ENCODE measurements around the gene NT5C3A.
"Not testable (repeated sequence)": the region's sequence is repeated elsewhere in the genome, so short reads cannot be mapped to it uniquely, and the experiment has no call there.

The NT5C3A gene

DNA sequence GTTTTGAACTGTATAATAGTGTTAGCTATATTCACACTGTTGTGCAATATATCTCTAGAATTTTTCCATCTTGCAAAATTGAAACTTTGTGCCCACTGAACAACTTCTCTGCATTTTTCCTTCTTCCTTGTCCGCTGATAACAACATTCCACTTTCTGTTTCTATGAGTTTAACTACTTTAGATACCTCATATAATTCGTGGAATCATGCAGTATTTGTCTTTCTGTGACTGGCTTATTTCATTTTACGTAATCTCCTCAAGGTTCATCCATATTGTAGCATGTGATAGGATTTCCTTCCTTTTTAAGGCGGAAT lies 95.4 kb downstream of the NT5C3A start:
- H3K27ac ChIP-seq (ENCODE audit: extremely low read depth, low read depth, low read length); H3K4me3 ChIP-seq (ENCODE audit: low read depth, low read length); H3K9me3 ChIP-seq (ENCODE audit: control insufficient read depth, insufficient read depth, low read depth, low read length); H3K36me3 ChIP-seq (ENCODE audit: control insufficient read depth in 2 of 2, insufficient read depth in 1 of 2, low read length in 2 of 2); CTCF ChIA-PET; POLR2A ChIA-PET; H3K4me1 ChIP-seq (ENCODE audit: control insufficient read depth, insufficient read depth, low read length): not testable (repeated sequence)

DNA sequence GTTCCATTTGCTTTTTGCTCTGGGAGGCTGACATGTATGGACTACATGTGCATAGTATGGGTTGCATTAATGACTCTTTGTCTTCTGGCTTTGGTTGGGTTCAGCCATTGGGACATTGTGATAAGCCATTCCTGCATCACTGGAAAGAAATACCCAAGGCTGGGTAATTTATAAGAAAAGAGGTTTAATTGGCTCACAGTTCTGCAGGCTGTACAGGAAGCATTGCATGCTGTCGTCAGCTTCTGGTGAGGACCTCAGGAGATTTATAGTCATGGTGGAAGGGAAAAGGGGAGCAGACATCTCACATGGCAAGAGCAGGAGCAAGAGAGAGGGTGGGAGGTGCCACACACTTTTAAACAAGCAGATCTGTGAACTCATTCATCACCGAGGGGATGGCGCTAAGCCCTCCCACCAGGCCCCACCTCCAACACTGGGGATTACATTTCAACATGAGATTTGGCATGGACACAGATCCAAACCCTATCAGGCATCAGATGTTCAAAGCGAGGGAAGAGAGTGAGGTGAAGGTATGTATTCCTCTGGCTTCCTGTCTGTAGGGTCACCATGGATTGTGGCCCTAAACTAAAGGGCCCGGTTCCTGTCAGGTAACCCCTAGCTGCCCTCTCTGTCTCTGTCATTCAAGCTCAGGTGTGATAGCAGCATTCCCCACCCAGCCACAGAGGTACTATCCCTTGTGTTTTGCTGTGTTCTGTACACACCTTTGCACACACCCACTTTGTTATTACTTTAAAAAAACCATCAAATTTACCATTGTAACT lies 95.9 kb downstream of the NT5C3A start:
- H3K36me3 ChIP-seq (ENCODE audit: control insufficient read depth in 2 of 2, insufficient read depth in 1 of 2, low read length in 2 of 2); H3K27ac ChIP-seq (ENCODE audit: extremely low read depth, low read depth, low read length); CTCF ChIA-PET; H3K9me3 ChIP-seq (ENCODE audit: control insufficient read depth, insufficient read depth, low read depth, low read length); H3K4me3 ChIP-seq (ENCODE audit: low read depth, low read length); H3K4me1 ChIP-seq (ENCODE audit: control insufficient read depth, insufficient read depth, low read length); POLR2A ChIA-PET: not testable (repeated sequence)

DNA sequence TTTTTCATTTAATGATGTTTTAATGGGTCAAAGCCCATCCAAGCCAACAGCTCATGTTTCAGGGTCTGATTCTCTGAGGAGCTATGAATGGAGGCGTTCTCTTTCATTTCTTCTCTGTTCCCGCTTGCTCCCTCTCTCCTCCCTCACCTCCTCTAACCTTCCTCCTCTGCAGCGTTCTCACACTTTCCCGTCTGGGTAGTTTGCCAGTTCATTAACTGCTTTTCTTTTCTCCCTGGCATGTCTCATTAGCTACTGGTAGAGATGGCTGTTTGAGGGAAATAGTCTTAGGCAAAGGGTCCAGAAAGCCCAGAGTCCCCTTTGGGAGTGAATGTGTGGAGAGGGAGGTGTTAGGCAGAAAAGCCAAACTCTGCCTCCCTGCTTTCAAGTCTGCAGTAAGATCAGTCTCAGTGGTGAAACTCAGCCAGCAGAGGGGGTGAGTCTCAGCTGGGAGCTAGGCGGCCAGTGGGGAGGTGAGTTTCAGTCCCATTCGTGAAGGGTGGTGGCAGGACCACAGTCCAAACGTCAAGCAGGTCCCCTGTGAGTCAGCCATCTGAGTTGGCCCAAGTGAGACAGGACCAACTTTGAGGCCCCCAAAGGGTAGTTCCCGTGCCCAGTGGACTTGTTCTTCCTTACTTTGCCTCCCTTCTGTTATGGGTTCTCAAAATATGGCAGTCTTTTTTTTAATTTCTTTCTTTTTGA lies 98.0 kb downstream of the NT5C3A start:
- ChIA-PET CTCF (interaction anchor here (0.6 to 1.0 kb wide), 3 partner anchors 47 to 118 kb away, joined by 3 read pairs; no protein-coding TSS in a partner anchor), POLR2A (interaction anchor here (0.6 kb wide), 1 partner anchor 52 kb away, joined by 5 read pairs; no protein-coding TSS in a partner anchor)
- H3K9me3 ChIP-seq (ENCODE audit: control insufficient read depth, insufficient read depth, low read depth, low read length); H3K36me3 ChIP-seq (ENCODE audit: control insufficient read depth in 2 of 2, insufficient read depth in 1 of 2, low read length in 2 of 2); H3K4me1 ChIP-seq (ENCODE audit: control insufficient read depth, insufficient read depth, low read length); H3K4me3 ChIP-seq (ENCODE audit: low read depth, low read length): not testable (repeated sequence)
- TF ChIP-seq WT1 (tag by site-specific recombination; IDR thresholded peaks at IDR 0.05), result 0 out of 2 replicates have a peak, but pooled peaks have one; percentile 49
- TF ChIP-seq, protein P1, sequence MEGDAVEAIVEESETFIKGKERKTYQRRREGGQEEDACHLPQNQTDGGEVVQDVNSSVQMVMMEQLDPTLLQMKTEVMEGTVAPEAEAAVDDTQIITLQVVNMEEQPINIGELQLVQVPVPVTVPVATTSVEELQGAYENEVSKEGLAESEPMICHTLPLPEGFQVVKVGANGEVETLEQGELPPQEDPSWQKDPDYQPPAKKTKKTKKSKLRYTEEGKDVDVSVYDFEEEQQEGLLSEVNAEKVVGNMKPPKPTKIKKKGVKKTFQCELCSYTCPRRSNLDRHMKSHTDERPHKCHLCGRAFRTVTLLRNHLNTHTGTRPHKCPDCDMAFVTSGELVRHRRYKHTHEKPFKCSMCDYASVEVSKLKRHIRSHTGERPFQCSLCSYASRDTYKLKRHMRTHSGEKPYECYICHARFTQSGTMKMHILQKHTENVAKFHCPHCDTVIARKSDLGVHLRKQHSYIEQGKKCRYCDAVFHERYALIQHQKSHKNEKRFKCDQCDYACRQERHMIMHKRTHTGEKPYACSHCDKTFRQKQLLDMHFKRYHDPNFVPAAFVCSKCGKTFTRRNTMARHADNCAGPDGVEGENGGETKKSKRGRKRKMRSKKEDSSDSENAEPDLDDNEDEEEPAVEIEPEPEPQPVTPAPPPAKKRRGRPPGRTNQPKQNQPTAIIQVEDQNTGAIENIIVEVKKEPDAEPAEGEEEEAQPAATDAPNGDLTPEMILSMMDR (tag by site-specific recombination; IDR thresholded peaks at IDR 0.05), result peak; percentile 15; the same call in 1 of the 2 replicates
- TF ChIP-seq ZNF335 (tag by site-specific recombination; conservative IDR thresholded peaks at IDR 0.05), result peak; percentile 54
- TF ChIP-seq GLIS1 (tag by site-specific recombination; IDR thresholded peaks at IDR 0.05), result 0 out of 2 replicates have a peak, but pooled peaks have one; percentile 11
- peak; percentile 91 for TF ChIP-seq ZNF341 (tag by site-specific recombination; IDR thresholded peaks at IDR 0.05; ENCODE audit: low read depth)
- TF ChIP-seq, protein P2, sequence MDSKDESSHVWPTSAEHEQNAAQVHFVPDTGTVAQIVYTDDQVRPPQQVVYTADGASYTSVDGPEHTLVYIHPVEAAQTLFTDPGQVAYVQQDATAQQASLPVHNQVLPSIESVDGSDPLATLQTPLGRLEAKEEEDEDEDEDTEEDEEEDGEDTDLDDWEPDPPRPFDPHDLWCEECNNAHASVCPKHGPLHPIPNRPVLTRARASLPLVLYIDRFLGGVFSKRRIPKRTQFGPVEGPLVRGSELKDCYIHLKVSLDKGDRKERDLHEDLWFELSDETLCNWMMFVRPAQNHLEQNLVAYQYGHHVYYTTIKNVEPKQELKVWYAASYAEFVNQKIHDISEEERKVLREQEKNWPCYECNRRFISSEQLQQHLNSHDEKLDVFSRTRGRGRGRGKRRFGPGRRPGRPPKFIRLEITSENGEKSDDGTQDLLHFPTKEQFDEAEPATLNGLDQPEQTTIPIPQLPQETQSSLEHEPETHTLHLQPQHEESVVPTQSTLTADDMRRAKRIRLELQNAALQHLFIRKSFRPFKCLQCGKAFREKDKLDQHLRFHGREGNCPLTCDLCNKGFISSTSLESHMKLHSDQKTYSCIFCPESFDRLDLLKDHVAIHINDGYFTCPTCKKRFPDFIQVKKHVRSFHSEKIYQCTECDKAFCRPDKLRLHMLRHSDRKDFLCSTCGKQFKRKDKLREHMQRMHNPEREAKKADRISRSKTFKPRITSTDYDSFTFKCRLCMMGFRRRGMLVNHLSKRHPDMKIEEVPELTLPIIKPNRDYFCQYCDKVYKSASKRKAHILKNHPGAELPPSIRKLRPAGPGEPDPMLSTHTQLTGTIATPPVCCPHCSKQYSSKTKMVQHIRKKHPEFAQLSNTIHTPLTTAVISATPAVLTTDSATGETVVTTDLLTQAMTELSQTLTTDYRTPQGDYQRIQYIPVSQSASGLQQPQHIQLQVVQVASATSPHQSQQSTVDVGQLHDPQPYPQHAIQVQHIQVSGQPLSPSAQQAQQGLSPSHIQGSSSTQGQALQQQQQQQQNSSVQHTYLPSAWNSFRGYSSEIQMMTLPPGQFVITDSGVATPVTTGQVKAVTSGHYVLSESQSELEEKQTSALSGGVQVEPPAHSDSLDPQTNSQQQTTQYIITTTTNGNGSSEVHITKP (tag by site-specific recombination; IDR thresholded peaks at IDR 0.05), result 0 out of 2 replicates have a peak, but pooled peaks have one; percentile 13
- 0 out of 2 replicates have a peak overlapping the region, but pooled peaks have one; percentile 46 for H3K27ac ChIP-seq (ENCODE audit: extremely low read depth, low read depth, low read length)

All from HEK293 (cell line).